ENCODE results near the gene YIPF1.
"Not testable (repeated sequence)": the region's sequence is repeated elsewhere in the genome, so short reads cannot be mapped to it uniquely, and the experiment has no call there.

The YIPF1 gene

GRCh38 chr1:53837924-53838653 is 51.5 kb downstream of the YIPF1 start, which contains the start of gene NDC1:
Gene NDC1, minus strand, starts transcription at chr1:53838296. Its CDS starts 35 bp downstream, at chr1:53838261.
- peak; percentile 82 for DNase-seq (ENCODE audit: low read depth)

- DNase-seq (ENCODE audit: low read depth): no peak
Measured at GRCh38 chr1:53837646-53837923, 52.0 kb downstream of the YIPF1 start.

GRCh38 chr1:53835491-53835890 is 54.1 kb downstream of the YIPF1 start:
- DNase-seq (ENCODE audit: low read depth): no peak

GRCh38 chr1:53834776-53835175 is 54.8 kb downstream of the YIPF1 start:
- DNase-seq (ENCODE audit: low read depth): no peak

- DNase-seq (ENCODE audit: low read depth): no peak
Measured at GRCh38 chr1:53833393-53833792, 56.2 kb downstream of the YIPF1 start.

GRCh38 chr1:53826367-53826766 is 63.2 kb downstream of the YIPF1 start:
- DNase-seq (ENCODE audit: low read depth): no peak

- DNase-seq (ENCODE audit: low read depth): no peak
Measured at GRCh38 chr1:53825306-53825705, 64.3 kb downstream of the YIPF1 start.

- DNase-seq (ENCODE audit: low read depth): no peak
Measured at GRCh38 chr1:53822931-53823330, 66.7 kb downstream of the YIPF1 start.

GRCh38 chr1:53821380-53821779 is 68.2 kb downstream of the YIPF1 start:
- DNase-seq (ENCODE audit: low read depth): no peak

GRCh38 chr1:53819387-53819786 is 70.2 kb downstream of the YIPF1 start:
- DNase-seq (ENCODE audit: low read depth): no peak

- DNase-seq (ENCODE audit: low read depth): not testable (repeated sequence)
Measured at GRCh38 chr1:53816584-53816983, 73.0 kb downstream of the YIPF1 start.

GRCh38 chr1:53815484-53815883 is 74.1 kb downstream of the YIPF1 start:
- DNase-seq (ENCODE audit: low read depth): not testable (repeated sequence)

- no peak for DNase-seq (ENCODE audit: low read depth)
Measured at GRCh38 chr1:53811414-53811851, 78.2 kb downstream of the YIPF1 start.

GRCh38 chr1:53810497-53810896 is 79.1 kb downstream of the YIPF1 start:
- DNase-seq (ENCODE audit: low read depth): no peak

- no peak for DNase-seq (ENCODE audit: low read depth)
Measured at GRCh38 chr1:53810007-53810406, 79.6 kb downstream of the YIPF1 start.

- no peak for DNase-seq (ENCODE audit: low read depth)
Measured at GRCh38 chr1:53807916-53808315, 81.7 kb downstream of the YIPF1 start.

- no peak for DNase-seq (ENCODE audit: low read depth)
Measured at GRCh38 chr1:53804791-53805505, 84.6 kb downstream of the YIPF1 start.

GRCh38 chr1:53804181-53804580 is 85.4 kb downstream of the YIPF1 start:
- DNase-seq (ENCODE audit: low read depth): no peak

Data from activated T-cell treated with anti-CD3 and anti-CD28 coated beads for 24 hours (primary cell).